Gastroesophageal sphincter (tissue), 4 donors: ENCODE data around the gene VWA7. TPM values are rescaled to one million over a fixed set of nuclear protein-coding genes. Genes with fewer than 3 reads are reported as not detected.
A peak's percentile ranks its signal among the peaks of the same experiment; 100 is the strongest.

ENCODE experiments used
- ATAC-seq: fragments of 150-250 bp; one replicate; pipeline ENCODE4 v1.9.1; 2016; ENCODE audit warnings: mild to moderate bottlenecking, moderate library complexity
- H3K27ac ChIP-seq, 4 donors: fragments of 200-600 bp; sonication (generic) in 3 of 4; 1 replicate in 3 of 4; 2 replicates in 1 of 4; pipeline ENCODE4 v1.5.1; 2016 to 2019
- H3K27me3 ChIP-seq: fragments of 200-600 bp; sonication (generic); one replicate; pipeline ENCODE4 v1.5.1; 2019
- H3K36me3 ChIP-seq, 2 donors: fragments of 200-600 bp; sonication (generic); one replicate each; pipeline ENCODE4 v1.5.1; 2019; ENCODE audit warnings: control low read depth in 1 of 2
- H3K4me1 ChIP-seq, 3 donors: fragments of 200-600 bp; sonication (generic); 1 replicate in 2 of 3; 2 replicates in 1 of 3; pipeline ENCODE4 v1.5.1; 2016 to 2019; ENCODE audit warnings: control low read depth in 2 of 3
- H3K4me3 ChIP-seq, 2 donors: fragments of 200-600 bp; sonication (generic); one replicate each; pipeline ENCODE4 v1.5.1; 2019; ENCODE audit warnings: mild to moderate bottlenecking in 1 of 2, moderate library complexity in 1 of 2
- H3K9me3 ChIP-seq, 3 donors: fragments of 200-600 bp; sonication (generic); one replicate each; pipeline ENCODE4 v1.5.1; 2017 to 2019; ENCODE audit warnings: control low read depth in 2 of 3
- EP300 ChIP-seq: sonication (generic); formaldehyde crosslinking; IDR thresholded peaks from one replicate; pipeline ENCODE4 v1.6.1; 2017; ENCODE audit warnings: antibody characterized with exemption, mild to moderate bottlenecking
- POLR2A ChIP-seq, 2 donors: fragments of 450-650 bp; IDR thresholded peaks; one replicate each; pipeline ENCODE4 v1.6.1; 2017; ENCODE audit warnings: antibody characterized with exemption in 2 of 2, mild to moderate bottlenecking in 2 of 2, moderate library complexity in 1 of 2
- POLR2AphosphoS5 ChIP-seq: sonication (generic); formaldehyde crosslinking; IDR thresholded peaks from one replicate; pipeline ENCODE4 v1.6.1; 2017; ENCODE audit warnings: antibody characterized with exemption
- WGBS, 2 donors: methylation state at CpG; one replicate each; pipeline ENCODE4 v1.1.5; 2018; ENCODE audit warnings: low coverage in 1 of 2; 5-methylcytosine and 5-hydroxymethylcytosine counted together
- total RNA-seq, 4 donors: library from RNA; depleted of rRNA; stranded (reverse); fragments of >200 nt; gene quantifications; one replicate each; pipeline ENCODE4 v1.1.0, GENCODE V29; 2016
- TF ChIP-seq, protein P1 (sequence below), 4 experiments: fragments of 200-600 bp in 2 of 4; fragments of 450-650 bp in 2 of 4; sonication (generic) in 1 of 4; IDR thresholded peaks; one replicate each; pipeline ENCODE4 v1.5.1; 2017 to 2019; ENCODE audit warnings: antibody characterized with exemption in 4 of 4, mild to moderate bottlenecking in 2 of 4, moderate library complexity in 2 of 4

VWA7 gene
- total RNA-seq, 4 donors from 2014 or later: 0.12 to 0.54 (median 0.31) TPM

DNA sequence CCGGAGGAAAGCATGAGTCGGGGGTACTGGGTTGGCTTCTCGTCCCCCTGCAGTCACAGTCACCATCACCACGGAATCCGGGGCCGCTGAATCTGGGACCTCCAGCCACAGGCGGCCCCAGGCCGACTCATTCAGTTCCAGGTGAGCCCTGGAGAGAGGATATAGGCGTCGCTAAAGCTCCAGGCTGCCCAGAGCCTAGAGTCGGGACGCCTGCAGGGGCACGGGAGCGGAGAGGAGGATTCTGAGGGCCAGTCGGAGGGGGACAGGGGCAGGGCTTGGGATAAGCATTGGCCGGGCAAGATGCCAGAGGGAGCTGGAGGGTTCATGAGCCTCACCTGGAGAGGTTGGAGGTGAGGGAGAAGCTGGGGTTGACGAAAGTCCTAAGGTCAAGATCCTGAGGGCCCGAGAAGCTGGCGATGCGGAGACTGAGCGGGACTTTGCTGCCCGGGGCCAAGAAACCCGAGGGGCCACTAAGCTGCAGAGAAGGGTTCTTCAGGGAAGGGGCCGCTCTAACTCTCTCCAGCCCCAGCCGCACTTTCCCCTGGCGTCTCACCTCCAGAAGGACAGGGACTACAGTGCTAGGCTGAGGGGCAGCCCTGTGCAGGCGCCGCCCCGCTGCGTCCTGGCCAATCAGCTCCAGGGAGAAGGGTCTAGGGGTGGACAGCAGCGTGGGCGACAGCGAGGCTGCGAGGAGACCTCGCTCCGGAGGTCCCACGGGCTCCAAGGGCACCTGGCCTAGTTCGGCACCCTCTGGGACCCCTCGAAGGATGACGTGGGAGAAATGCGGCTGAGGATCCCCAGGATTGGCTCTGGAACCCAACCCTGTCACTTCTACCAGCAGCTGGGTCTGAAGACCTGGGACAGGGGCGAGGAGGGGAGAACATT is 11.0 kb downstream of the VWA7 start:
- Histone ChIP-seq H3K4me1 (peaks cover 0 to 19% (median 3%) of the 10 kb centered on the region in 3 donors), H3K4me3 (peak overlapping the region in 1 of 2 donors; percentile 32), H3K36me3 (peaks cover 0 to 12% of the 10 kb centered on the region in 2 donors), H3K9me3 (no peaks in the 10 kb centered on the region), H3K27ac (no peak overlapping the region), H3K27me3 (no peaks in the 10 kb centered on the region)
- ATAC-seq: peak; percentile 58
- no peak for TF ChIP-seq EP300
- TF ChIP-seq POLR2A (IDR thresholded peaks at IDR 0.05): no peak
- TF ChIP-seq, protein P1, sequence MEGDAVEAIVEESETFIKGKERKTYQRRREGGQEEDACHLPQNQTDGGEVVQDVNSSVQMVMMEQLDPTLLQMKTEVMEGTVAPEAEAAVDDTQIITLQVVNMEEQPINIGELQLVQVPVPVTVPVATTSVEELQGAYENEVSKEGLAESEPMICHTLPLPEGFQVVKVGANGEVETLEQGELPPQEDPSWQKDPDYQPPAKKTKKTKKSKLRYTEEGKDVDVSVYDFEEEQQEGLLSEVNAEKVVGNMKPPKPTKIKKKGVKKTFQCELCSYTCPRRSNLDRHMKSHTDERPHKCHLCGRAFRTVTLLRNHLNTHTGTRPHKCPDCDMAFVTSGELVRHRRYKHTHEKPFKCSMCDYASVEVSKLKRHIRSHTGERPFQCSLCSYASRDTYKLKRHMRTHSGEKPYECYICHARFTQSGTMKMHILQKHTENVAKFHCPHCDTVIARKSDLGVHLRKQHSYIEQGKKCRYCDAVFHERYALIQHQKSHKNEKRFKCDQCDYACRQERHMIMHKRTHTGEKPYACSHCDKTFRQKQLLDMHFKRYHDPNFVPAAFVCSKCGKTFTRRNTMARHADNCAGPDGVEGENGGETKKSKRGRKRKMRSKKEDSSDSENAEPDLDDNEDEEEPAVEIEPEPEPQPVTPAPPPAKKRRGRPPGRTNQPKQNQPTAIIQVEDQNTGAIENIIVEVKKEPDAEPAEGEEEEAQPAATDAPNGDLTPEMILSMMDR (IDR thresholded peaks at IDR 0.05): no peak
- TF ChIP-seq POLR2AphosphoS5: no peak
- WGBS, 2 donors: 4 to 53% methylated on average over 8 to 14 of the region's 42 CpGs

DNA sequence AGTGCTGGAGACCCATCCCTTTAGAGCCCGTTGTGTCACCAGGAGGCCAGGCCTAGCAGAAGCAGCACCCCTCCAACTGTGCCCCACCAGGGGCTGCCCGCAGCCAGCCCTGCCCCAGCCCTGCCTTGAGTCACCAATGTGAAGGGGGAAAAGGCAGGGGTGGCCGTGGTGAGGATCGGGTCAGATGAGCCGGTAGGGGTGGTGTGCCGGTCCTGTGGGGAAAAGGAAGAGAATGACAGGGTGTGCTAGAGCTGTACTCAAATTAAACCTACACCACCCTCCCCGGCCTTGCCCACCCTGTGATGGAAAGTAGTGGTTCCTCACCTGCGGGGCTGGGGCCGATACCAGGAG is 11.6 kb downstream of the VWA7 start:
- Histone ChIP-seq H3K36me3 (peaks cover 0 to 15% of the 10 kb centered on the region in 2 donors), H3K9me3 (no peaks in the 10 kb centered on the region), H3K27ac (no peak overlapping the region), H3K4me3 (no peak overlapping the region), H3K4me1 (peaks cover 0 to 19% (median 3%) of the 10 kb centered on the region in 3 donors), H3K27me3 (no peaks in the 10 kb centered on the region)
- WGBS, 2 donors: 80% methylated on average over 1 of the region's 9 CpGs; no CpG with 5 or more reads in 1 of the 2 donors
- TF ChIP-seq POLR2A (IDR thresholded peaks at IDR 0.05) (no peak), EP300 (no peak), POLR2AphosphoS5 (no peak)
- TF ChIP-seq, protein P1 (IDR thresholded peaks at IDR 0.05): no peak
- ATAC-seq: no peak

DNA sequence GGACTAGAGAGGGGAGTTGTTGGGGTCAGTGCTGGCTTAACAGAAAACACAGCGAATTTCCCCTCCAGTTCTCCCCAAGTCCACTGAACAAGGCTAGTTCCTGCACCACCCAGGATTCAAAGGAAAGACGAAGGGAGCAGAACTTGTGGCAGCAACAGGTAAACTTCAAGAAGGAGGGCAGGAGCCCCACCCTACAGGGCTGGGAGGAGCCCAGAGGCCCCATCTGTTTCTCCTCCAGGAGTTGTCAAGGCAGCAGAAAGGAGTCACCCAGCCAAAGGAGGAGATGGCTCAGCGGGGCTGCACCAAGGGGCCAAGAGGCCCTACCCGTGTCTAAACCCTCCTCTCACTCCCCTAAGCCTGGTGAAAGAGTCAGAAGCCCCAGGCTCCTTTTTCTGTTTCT is 12.9 kb downstream of the VWA7 start:
- Histone ChIP-seq H3K27ac (no peak overlapping the region), H3K9me3 (no peaks in the 10 kb centered on the region), H3K36me3 (peaks cover 0 to 25% of the 10 kb centered on the region in 2 donors), H3K27me3 (no peaks in the 10 kb centered on the region), H3K4me1 (peaks cover 0 to 19% (median 3%) of the 10 kb centered on the region in 3 donors), H3K4me3 (no peak overlapping the region)
- TF ChIP-seq, protein P1 (IDR thresholded peaks at IDR 0.05): no peak
- no peak for TF ChIP-seq POLR2A (IDR thresholded peaks at IDR 0.05)
- TF ChIP-seq EP300: no peak
- TF ChIP-seq POLR2AphosphoS5: no peak
- WGBS, 2 donors: 52 to 70% methylated on average over 1 to 4 of the region's 4 CpGs
- no peak for ATAC-seq

DNA sequence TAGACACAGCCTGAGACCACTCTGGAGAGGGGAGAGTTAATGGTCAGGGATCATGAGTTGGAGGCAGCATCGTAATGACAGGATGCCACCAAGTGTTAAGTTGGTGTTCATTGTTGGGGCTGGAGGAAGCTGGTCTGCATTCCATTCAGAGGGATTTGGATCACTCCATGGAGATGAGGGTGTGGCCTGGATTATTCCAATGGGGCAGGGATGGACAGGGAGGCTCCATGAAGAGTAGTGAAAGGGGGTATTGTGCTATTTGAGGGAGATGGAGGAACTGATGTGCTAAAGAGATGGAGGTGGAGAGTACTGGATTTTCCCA is 13.5 kb downstream of the VWA7 start:
- no peak for TF ChIP-seq EP300
- TF ChIP-seq, protein P1 (IDR thresholded peaks at IDR 0.05): no peak
- no peak for TF ChIP-seq POLR2AphosphoS5
- TF ChIP-seq POLR2A (IDR thresholded peaks at IDR 0.05): no peak
- peak; percentile 31 for ATAC-seq
- Histone ChIP-seq H3K36me3 (peaks cover 0 to 25% of the 10 kb centered on the region in 2 donors), H3K27ac (no peak overlapping the region), H3K4me1 (peaks cover 0 to 19% (median 3%) of the 10 kb centered on the region in 3 donors), H3K9me3 (no peaks in the 10 kb centered on the region), H3K27me3 (no peaks in the 10 kb centered on the region), H3K4me3 (no peak overlapping the region)
- WGBS, 2 donors: 22 to 33% methylated on average over 1 of the region's 1 CpG
